Measurements from ENCODE around the gene EDARADD. TPM values are rescaled to one million over a fixed set of nuclear protein-coding genes. Genes with fewer than 3 reads are reported as not detected.

Gene EDARADD
- total RNA-seq, 1 donor: 1.4 TPM

DNA sequence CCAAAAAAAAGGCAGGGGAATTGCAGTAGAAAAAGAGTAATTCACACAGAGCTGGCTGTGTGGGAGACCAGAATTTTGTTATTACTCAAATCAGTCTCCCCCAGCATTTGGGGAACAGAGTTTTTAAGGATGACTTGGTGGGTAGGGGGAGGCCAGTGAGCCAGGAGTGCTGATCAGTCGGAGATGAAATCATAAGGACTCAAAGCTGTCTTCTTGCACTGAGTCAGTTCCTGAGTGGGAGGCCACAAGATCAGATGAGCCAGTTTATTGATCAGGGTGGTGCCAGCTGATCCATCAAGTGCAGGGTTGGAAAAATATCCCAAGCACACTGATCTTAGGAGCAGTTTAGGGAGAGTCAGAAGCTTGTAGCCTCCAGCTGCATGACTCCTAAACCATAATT, 23.7 kb upstream of the EDARADD start:
- H3K36me3 ChIP-seq (ENCODE audit: insufficient read depth, low read length): no peaks in the 10 kb centered on the region
- TF ChIP-seq, protein P1, sequence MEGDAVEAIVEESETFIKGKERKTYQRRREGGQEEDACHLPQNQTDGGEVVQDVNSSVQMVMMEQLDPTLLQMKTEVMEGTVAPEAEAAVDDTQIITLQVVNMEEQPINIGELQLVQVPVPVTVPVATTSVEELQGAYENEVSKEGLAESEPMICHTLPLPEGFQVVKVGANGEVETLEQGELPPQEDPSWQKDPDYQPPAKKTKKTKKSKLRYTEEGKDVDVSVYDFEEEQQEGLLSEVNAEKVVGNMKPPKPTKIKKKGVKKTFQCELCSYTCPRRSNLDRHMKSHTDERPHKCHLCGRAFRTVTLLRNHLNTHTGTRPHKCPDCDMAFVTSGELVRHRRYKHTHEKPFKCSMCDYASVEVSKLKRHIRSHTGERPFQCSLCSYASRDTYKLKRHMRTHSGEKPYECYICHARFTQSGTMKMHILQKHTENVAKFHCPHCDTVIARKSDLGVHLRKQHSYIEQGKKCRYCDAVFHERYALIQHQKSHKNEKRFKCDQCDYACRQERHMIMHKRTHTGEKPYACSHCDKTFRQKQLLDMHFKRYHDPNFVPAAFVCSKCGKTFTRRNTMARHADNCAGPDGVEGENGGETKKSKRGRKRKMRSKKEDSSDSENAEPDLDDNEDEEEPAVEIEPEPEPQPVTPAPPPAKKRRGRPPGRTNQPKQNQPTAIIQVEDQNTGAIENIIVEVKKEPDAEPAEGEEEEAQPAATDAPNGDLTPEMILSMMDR (IDR thresholded peaks at IDR 0.05; ENCODE audit: extremely low read depth, low read depth, low read length): no peak

DNA sequence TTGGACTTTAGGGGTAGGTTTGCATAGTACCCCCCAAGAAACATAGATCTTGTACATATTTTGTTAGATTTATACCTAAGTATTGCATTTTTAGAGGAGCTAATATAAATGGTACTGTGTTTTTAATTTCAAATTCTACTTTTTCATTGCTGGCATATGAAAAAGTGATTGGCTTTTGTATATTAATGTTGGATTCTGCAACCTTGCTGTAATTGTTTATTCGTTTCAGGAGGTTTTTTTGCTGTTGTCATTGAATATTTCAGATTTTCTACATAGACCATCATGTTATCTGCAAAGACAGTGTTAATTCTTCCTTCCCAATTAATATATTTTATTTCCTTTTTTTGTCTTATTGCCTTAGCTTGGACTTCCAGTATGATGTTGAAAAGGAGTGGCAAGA, 23.0 kb upstream of the EDARADD start:
- no peak for DNase-seq (ENCODE audit: insufficient read length, low spot score, missing footprints)
- Histone ChIP-seq H3K27me3 (ENCODE audit: insufficient read depth, low read length) (no peaks in the 10 kb centered on the region), H3K27ac (ENCODE audit: low read depth, low read length) (no peak overlapping the region), H3K4me3 (ENCODE audit: insufficient read depth, low read length) (no peak overlapping the region), H3K4me1 (ENCODE audit: insufficient read depth, low read length) (no peaks in the 10 kb centered on the region), H3K36me3 (ENCODE audit: insufficient read depth, low read length) (no peaks in the 10 kb centered on the region), H3K4me2 (ENCODE audit: insufficient read depth, low read length) (no peak overlapping the region), H2AFZ (ENCODE audit: low read length) (no peak overlapping the region), H3K79me2 (ENCODE audit: insufficient read depth, low read length) (no peaks in the 10 kb centered on the region), H4K20me1 (ENCODE audit: insufficient read depth, low read length) (no peaks in the 10 kb centered on the region), H3K9me3 (ENCODE audit: low read depth, low read length) (no peaks in the 10 kb centered on the region)
- TF ChIP-seq, protein P1 (IDR thresholded peaks at IDR 0.05; ENCODE audit: extremely low read depth, low read depth, low read length): no peak

More for the DNA sequence above, 23.7 kb upstream of the EDARADD start:
- H3K4me1 ChIP-seq (ENCODE audit: insufficient read depth, low read length): no peaks in the 10 kb centered on the region
- no peaks in the 10 kb centered on the region for H4K20me1 ChIP-seq (ENCODE audit: insufficient read depth, low read length)
- no peaks in the 10 kb centered on the region for H3K79me2 ChIP-seq (ENCODE audit: insufficient read depth, low read length)
- DNase-seq (ENCODE audit: insufficient read length, low spot score, missing footprints): no peak
- H3K9me3 ChIP-seq (ENCODE audit: low read depth, low read length): no peaks in the 10 kb centered on the region
- H3K4me3 ChIP-seq (ENCODE audit: insufficient read depth, low read length): no peak overlapping the region
- no peak overlapping the region for H2AFZ ChIP-seq (ENCODE audit: low read length)
- no peaks in the 10 kb centered on the region for H3K27me3 ChIP-seq (ENCODE audit: insufficient read depth, low read length)
- no peak overlapping the region for H3K4me2 ChIP-seq (ENCODE audit: insufficient read depth, low read length)
- H3K27ac ChIP-seq (ENCODE audit: low read depth, low read length): no peak overlapping the region

GRCh38 chr1:236377832-236378535, 16.1 kb upstream of the EDARADD start:
- Histone ChIP-seq H3K4me3 (ENCODE audit: insufficient read depth, low read length) (no peak overlapping the region), H3K36me3 (ENCODE audit: insufficient read depth, low read length) (no peaks in the 10 kb centered on the region), H3K4me2 (ENCODE audit: insufficient read depth, low read length) (no peak overlapping the region), H3K27me3 (ENCODE audit: insufficient read depth, low read length) (no peaks in the 10 kb centered on the region), H3K27ac (ENCODE audit: low read depth, low read length) (no peak overlapping the region), H4K20me1 (ENCODE audit: insufficient read depth, low read length) (no peaks in the 10 kb centered on the region), H2AFZ (ENCODE audit: low read length) (no peak overlapping the region), H3K9me3 (ENCODE audit: low read depth, low read length) (no peaks in the 10 kb centered on the region), H3K4me1 (ENCODE audit: insufficient read depth, low read length) (no peaks in the 10 kb centered on the region), H3K79me2 (ENCODE audit: insufficient read depth, low read length) (no peaks in the 10 kb centered on the region)
- DNase-seq (ENCODE audit: insufficient read length, low spot score, missing footprints): no peak
- TF ChIP-seq, protein P1 (IDR thresholded peaks at IDR 0.05; ENCODE audit: extremely low read depth, low read depth, low read length): no peak

- Histone ChIP-seq H3K79me2 (ENCODE audit: insufficient read depth, low read length) (no peaks in the 10 kb centered on the region), H3K4me1 (ENCODE audit: insufficient read depth, low read length) (no peaks in the 10 kb centered on the region), H4K20me1 (ENCODE audit: insufficient read depth, low read length) (no peaks in the 10 kb centered on the region), H3K4me2 (ENCODE audit: insufficient read depth, low read length) (no peak overlapping the region), H3K36me3 (ENCODE audit: insufficient read depth, low read length) (no peaks in the 10 kb centered on the region), H3K27ac (ENCODE audit: low read depth, low read length) (no peak overlapping the region), H3K9me3 (ENCODE audit: low read depth, low read length) (no peaks in the 10 kb centered on the region), H3K27me3 (ENCODE audit: insufficient read depth, low read length) (no peaks in the 10 kb centered on the region), H3K4me3 (ENCODE audit: insufficient read depth, low read length) (no peak overlapping the region), H2AFZ (ENCODE audit: low read length) (no peak overlapping the region)
- TF ChIP-seq, protein P1 (IDR thresholded peaks at IDR 0.05; ENCODE audit: extremely low read depth, low read depth, low read length): no peak
- DNase-seq (ENCODE audit: insufficient read length, low spot score, missing footprints): no peak
Observed at GRCh38 chr1:236381565-236382158, 12.4 kb upstream of the EDARADD start.

Data from osteoblast (primary cell).